Measurements from ENCODE around the gene UGGT2.
"Not testable (repeated sequence)": the region's sequence is repeated elsewhere in the genome, so short reads cannot be mapped to it uniquely, and the experiment has no call there.

The UGGT2 gene

GRCh38 chr13:96046449-96047126 is 6.6 kb downstream of the UGGT2 start:
- not testable (repeated sequence) for H3K36me3 ChIP-seq (ENCODE audit: control insufficient read depth, insufficient read depth, low read length); H3K27ac ChIP-seq (ENCODE audit: low read depth, low read length); H3K4me3 ChIP-seq (ENCODE audit: low read depth, low read length); H3K27me3 ChIP-seq (ENCODE audit: control insufficient read depth, insufficient read depth, low read length); H3K9ac ChIP-seq (ENCODE audit: low read length); H3K4me1 ChIP-seq (ENCODE audit: control insufficient read depth, insufficient read depth, low read length)
- peaks cover 21% of the 10 kb centered on the region for H3K9me3 ChIP-seq (ENCODE audit: control insufficient read depth, insufficient read depth, low read depth, low read length)

DNA sequence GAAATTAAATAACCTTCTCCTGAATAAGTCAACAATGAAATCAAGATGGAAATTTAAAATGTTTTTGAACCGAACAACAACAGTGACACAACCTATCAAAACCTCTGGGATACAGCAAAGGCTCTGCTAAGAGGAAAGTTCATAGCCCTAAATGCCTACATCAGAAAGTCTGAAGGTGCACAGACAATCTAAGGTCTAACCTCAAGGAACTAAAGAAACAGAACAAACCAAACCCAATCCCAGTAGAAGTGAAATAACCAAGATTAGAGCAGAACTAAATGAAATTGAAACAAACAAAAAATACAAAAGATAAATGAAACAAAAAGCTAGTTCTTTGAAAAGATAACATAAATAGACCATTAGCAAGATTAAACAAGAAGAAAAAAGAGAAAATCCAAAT is 9.0 kb downstream of the UGGT2 start:
- Histone ChIP-seq H3K27ac (ENCODE audit: low read depth, low read length) (no peak overlapping the region), H3K9ac (ENCODE audit: low read length) (no peak overlapping the region), H3K27me3 (ENCODE audit: control insufficient read depth, insufficient read depth, low read length) (no peaks in the 10 kb centered on the region), H3K4me3 (ENCODE audit: low read depth, low read length) (no peak overlapping the region), H3K36me3 (ENCODE audit: control insufficient read depth, insufficient read depth, low read length) (peaks cover 9% of the 10 kb centered on the region), H3K4me1 (ENCODE audit: control insufficient read depth, insufficient read depth, low read length) (peaks cover 18% of the 10 kb centered on the region), H3K9me3 (ENCODE audit: control insufficient read depth, insufficient read depth, low read depth, low read length) (peaks cover 29% of the 10 kb centered on the region)

- Histone ChIP-seq H3K4me1 (ENCODE audit: control insufficient read depth, insufficient read depth, low read length) (peaks cover 18% of the 10 kb centered on the region), H3K27ac (ENCODE audit: low read depth, low read length) (peak overlapping the region; percentile 14; the same call in 1 of the 2 replicates), H3K36me3 (ENCODE audit: control insufficient read depth, insufficient read depth, low read length) (peaks cover 6% of the 10 kb centered on the region; the same call in 1 of the 2 replicates), H3K9me3 (ENCODE audit: control insufficient read depth, insufficient read depth, low read depth, low read length) (peaks cover 22% of the 10 kb centered on the region), H3K9ac (ENCODE audit: low read length) (peak overlapping the region; percentile 11), H3K27me3 (ENCODE audit: control insufficient read depth, insufficient read depth, low read length) (no peaks in the 10 kb centered on the region), H3K4me3 (ENCODE audit: low read depth, low read length) (0 out of 2 replicates have a peak overlapping the region, but pooled peaks have one; percentile 1)
These were observed 11.7 kb downstream of the UGGT2 start for GRCh38 chr13:96041326-96042110.

DNA sequence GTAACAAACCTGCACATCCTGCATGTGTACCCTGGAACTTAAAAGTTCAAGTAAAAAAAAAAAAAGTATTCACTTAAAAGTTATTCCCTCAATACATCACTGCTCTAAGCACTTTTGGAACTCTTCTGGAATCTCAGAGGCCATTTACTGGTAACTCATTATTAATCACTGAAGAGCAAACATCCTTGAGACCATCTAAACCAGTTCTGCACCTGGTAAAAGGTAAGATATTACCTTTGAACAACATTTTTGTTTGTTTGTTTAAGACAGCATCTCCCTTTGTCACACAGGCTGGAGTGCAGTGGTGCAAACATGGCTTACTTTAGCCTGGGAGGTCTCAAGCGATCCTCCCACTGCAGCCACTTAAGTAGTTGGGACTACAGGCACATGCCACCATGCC is 16.7 kb downstream of the UGGT2 start:
- Histone ChIP-seq H3K36me3 (ENCODE audit: control insufficient read depth, insufficient read depth, low read length) (peaks cover 6% of the 10 kb centered on the region; the same call in 1 of the 2 replicates), H3K9ac (ENCODE audit: low read length) (no peak overlapping the region), H3K4me1 (ENCODE audit: control insufficient read depth, insufficient read depth, low read length) (peaks cover 15% of the 10 kb centered on the region), H3K27me3 (ENCODE audit: control insufficient read depth, insufficient read depth, low read length) (no peaks in the 10 kb centered on the region), H3K27ac (ENCODE audit: low read depth, low read length) (no peak overlapping the region), H3K4me3 (ENCODE audit: low read depth, low read length) (no peak overlapping the region), H3K9me3 (ENCODE audit: control insufficient read depth, insufficient read depth, low read depth, low read length) (peaks cover 7% of the 10 kb centered on the region)

DNA sequence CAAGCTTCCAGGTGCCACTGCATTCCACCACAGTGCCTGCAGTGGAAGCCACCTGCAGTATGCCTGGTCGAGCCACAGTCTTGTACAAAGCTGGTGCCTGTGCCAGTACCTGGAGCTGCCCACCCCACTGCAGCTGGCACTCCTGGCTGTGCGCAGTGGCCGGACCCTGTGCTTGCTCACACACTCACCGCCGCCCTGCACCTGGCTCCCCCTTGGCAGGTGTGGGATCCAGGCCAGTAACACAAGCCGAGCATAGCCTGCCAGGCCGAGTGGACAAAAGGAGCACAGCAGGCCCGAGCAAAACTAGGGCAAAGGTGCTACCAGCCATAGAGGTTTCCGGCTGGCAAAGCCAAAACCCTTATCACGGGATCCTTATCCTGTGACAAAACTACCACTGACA is 18.5 kb downstream of the UGGT2 start:
- Histone ChIP-seq H3K9ac (ENCODE audit: low read length) (no peak overlapping the region), H3K9me3 (ENCODE audit: control insufficient read depth, insufficient read depth, low read depth, low read length) (no peaks in the 10 kb centered on the region), H3K4me1 (ENCODE audit: control insufficient read depth, insufficient read depth, low read length) (peaks cover 5% of the 10 kb centered on the region; the same call in 1 of the 2 replicates), H3K27me3 (ENCODE audit: control insufficient read depth, insufficient read depth, low read length) (no peaks in the 10 kb centered on the region), H3K36me3 (ENCODE audit: control insufficient read depth, insufficient read depth, low read length) (peaks cover 6% of the 10 kb centered on the region), H3K27ac (ENCODE audit: low read depth, low read length) (no peak overlapping the region), H3K4me3 (ENCODE audit: low read depth, low read length) (no peak overlapping the region)

GRCh38 chr13:96033220-96034015 is 19.8 kb downstream of the UGGT2 start:
- H3K27me3 ChIP-seq (ENCODE audit: control insufficient read depth, insufficient read depth, low read length) = no peaks in the 10 kb centered on the region
- peaks cover 10% of the 10 kb centered on the region for H3K36me3 ChIP-seq (ENCODE audit: control insufficient read depth, insufficient read depth, low read length)
- H3K9me3 ChIP-seq (ENCODE audit: control insufficient read depth, insufficient read depth, low read depth, low read length) = no peaks in the 10 kb centered on the region
- no peak overlapping the region for H3K27ac ChIP-seq (ENCODE audit: low read depth, low read length)
- no peak overlapping the region for H3K9ac ChIP-seq (ENCODE audit: low read length)
- peaks cover 5% of the 10 kb centered on the region; the same call in 1 of the 2 replicates for H3K4me1 ChIP-seq (ENCODE audit: control insufficient read depth, insufficient read depth, low read length)
- H3K4me3 ChIP-seq (ENCODE audit: low read depth, low read length) = no peak overlapping the region

DNA sequence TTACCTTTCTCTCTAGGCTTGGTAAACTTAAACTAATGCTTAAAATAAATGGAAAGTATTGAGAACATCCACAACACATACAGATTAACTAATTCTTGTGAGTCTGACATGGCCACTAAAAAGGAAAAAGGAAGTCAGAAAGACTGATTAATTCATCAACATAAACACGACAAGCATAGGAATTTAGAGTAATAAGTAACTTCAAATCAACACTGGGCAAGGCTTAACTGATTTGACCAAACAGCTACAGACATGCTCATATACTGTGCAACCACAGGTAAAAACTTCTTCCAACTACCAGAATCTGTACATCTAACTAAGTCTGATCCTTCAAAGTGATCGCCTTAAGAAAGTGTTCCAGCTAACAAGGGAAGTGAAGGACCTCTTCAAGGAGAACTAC is 20.5 kb downstream of the UGGT2 start:
- no peak overlapping the region for H3K9ac ChIP-seq (ENCODE audit: low read length)

DNA sequence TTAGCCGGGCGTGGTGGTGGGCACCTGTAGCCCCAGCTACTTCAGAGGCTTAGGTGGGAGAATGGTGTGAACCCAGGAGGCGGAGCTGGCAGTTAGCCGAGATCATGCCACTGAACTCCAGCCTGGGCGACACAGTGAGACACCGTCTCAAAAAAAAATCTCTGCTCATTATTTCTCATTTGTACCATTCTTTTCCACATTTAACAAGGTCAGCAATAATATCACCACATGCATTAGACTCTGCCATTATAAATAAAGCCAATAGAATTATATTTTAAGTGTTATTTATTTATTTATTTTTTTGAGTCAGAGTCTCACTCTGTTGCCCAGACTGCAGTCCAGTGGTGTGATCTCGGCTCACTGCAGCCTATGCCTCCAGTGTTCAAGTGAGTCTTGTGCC is 24.2 kb downstream of the UGGT2 start:
- H3K9ac ChIP-seq (ENCODE audit: low read length) = no peak overlapping the region
- no peaks in the 10 kb centered on the region for H3K4me1 ChIP-seq (ENCODE audit: control insufficient read depth, insufficient read depth, low read length)
- H3K4me3 ChIP-seq (ENCODE audit: low read depth, low read length) = no peak overlapping the region
- H3K27ac ChIP-seq (ENCODE audit: low read depth, low read length) = no peak overlapping the region
- no peaks in the 10 kb centered on the region for H3K27me3 ChIP-seq (ENCODE audit: control insufficient read depth, insufficient read depth, low read length)
- H3K9me3 ChIP-seq (ENCODE audit: control insufficient read depth, insufficient read depth, low read depth, low read length) = no peaks in the 10 kb centered on the region
- H3K36me3 ChIP-seq (ENCODE audit: control insufficient read depth, insufficient read depth, low read length) = peaks cover 21% of the 10 kb centered on the region

More for the DNA sequence above, 20.5 kb downstream of the UGGT2 start:
- peaks cover 10% of the 10 kb centered on the region for H3K36me3 ChIP-seq (ENCODE audit: control insufficient read depth, insufficient read depth, low read length)
- no peaks in the 10 kb centered on the region for H3K27me3 ChIP-seq (ENCODE audit: control insufficient read depth, insufficient read depth, low read length)
- no peaks in the 10 kb centered on the region for H3K9me3 ChIP-seq (ENCODE audit: control insufficient read depth, insufficient read depth, low read depth, low read length)
- H3K4me3 ChIP-seq (ENCODE audit: low read depth, low read length) = no peak overlapping the region
- H3K27ac ChIP-seq (ENCODE audit: low read depth, low read length) = no peak overlapping the region
- peaks cover 5% of the 10 kb centered on the region; the same call in 1 of the 2 replicates for H3K4me1 ChIP-seq (ENCODE audit: control insufficient read depth, insufficient read depth, low read length)

- Histone ChIP-seq H3K4me1 (ENCODE audit: control insufficient read depth, insufficient read depth, low read length) (no peaks in the 10 kb centered on the region), H3K27ac (ENCODE audit: low read depth, low read length) (no peak overlapping the region), H3K4me3 (ENCODE audit: low read depth, low read length) (no peak overlapping the region), H3K36me3 (ENCODE audit: control insufficient read depth, insufficient read depth, low read length) (peaks cover 21% of the 10 kb centered on the region), H3K27me3 (ENCODE audit: control insufficient read depth, insufficient read depth, low read length) (no peaks in the 10 kb centered on the region), H3K9ac (ENCODE audit: low read length) (no peak overlapping the region), H3K9me3 (ENCODE audit: control insufficient read depth, insufficient read depth, low read depth, low read length) (no peaks in the 10 kb centered on the region)
These were observed 25.7 kb downstream of the UGGT2 start for GRCh38 chr13:96027496-96027895.

DNA sequence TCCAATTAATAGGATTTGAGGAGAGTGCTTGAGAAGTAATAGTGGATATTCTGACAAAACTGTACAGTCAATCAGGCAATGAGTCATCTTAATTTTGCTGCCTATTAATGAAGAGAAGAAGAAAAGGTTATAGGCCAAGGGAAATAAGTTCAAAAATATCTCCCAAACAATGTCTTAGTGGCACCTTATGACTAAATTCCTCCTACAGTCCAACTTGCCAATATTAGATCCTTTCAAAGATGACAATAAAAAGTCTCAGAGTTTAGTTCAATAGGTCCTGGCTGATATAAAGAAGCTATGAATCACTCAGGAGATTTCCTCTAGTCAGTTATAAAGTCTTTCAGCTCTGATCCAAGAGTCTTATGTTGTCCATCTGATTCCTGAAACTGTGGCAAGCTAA is 27.9 kb downstream of the UGGT2 start:
- H3K36me3 ChIP-seq (ENCODE audit: control insufficient read depth, insufficient read depth, low read length) = peaks cover 21% of the 10 kb centered on the region

More for the DNA sequence above, 27.9 kb downstream of the UGGT2 start:
- no peak overlapping the region for H3K27ac ChIP-seq (ENCODE audit: low read depth, low read length)
- peaks cover 6% of the 10 kb centered on the region for H3K4me1 ChIP-seq (ENCODE audit: control insufficient read depth, insufficient read depth, low read length)
- H3K9ac ChIP-seq (ENCODE audit: low read length) = no peak overlapping the region
- no peak overlapping the region for H3K4me3 ChIP-seq (ENCODE audit: low read depth, low read length)
- no peaks in the 10 kb centered on the region for H3K9me3 ChIP-seq (ENCODE audit: control insufficient read depth, insufficient read depth, low read depth, low read length)
- H3K27me3 ChIP-seq (ENCODE audit: control insufficient read depth, insufficient read depth, low read length) = no peaks in the 10 kb centered on the region

All from HUES6 (cell line).